ACC112 (cell line): ENCODE data around the gene PSMB7.

Source experiments
- H2AFZ ChIP-seq: fragments of 200-600 bp; sonication (generic); one replicate; pipeline ENCODE4 v1.6.0; 2017; ENCODE audit warnings: antibody characterized with exemption, low read length; ENCODE audit not compliant: unreplicated experiment
- H3K27ac ChIP-seq: fragments of 200-600 bp; sonication (generic); 2 replicates; pipeline ENCODE4 v1.5.1; 2014; ENCODE audit warnings: low read depth, mild to moderate bottlenecking, antibody characterized with exemption, low read length, moderate library complexity
- H3K27me3 ChIP-seq: fragments of 200-600 bp; sonication (generic); 2 replicates; pipeline ENCODE4 v1.6.1; 2014; ENCODE audit warnings: mild to moderate bottlenecking, antibody characterized with exemption, low read length, moderate library complexity, mixed read lengths; ENCODE audit not compliant: insufficient read depth
- H3K36me3 ChIP-seq: fragments of 200-600 bp; sonication (generic); 2 replicates; pipeline ENCODE4 v1.6.1; 2016; ENCODE audit warnings: mild to moderate bottlenecking, antibody characterized with exemption, low read length, moderate library complexity, mixed read lengths; ENCODE audit not compliant: insufficient read depth
- H3K4me1 ChIP-seq: fragments of 200-600 bp; sonication (generic); one replicate; pipeline ENCODE4 v1.6.1; 2016; ENCODE audit warnings: low read length, mixed read lengths; ENCODE audit not compliant: insufficient read depth, unreplicated experiment, control insufficient read depth
- H3K4me3 ChIP-seq: fragments of 200-600 bp; sonication (generic); 2 replicates; pipeline ENCODE4 v1.5.1; 2014; ENCODE audit warnings: mild to moderate bottlenecking, low read depth, low read length
- H3K79me2 ChIP-seq: fragments of 200-600 bp; sonication (generic); one replicate; pipeline ENCODE4 v1.6.0; 2016; ENCODE audit warnings: low read length; ENCODE audit not compliant: control insufficient read depth, unreplicated experiment, insufficient read depth

The PSMB7 gene

GRCh38 chr9:124442379-124442778 lies 27.1 kb upstream of the PSMB7 start:
- H3K27me3 ChIP-seq: no peaks in the 10 kb centered on the region
- H3K27ac ChIP-seq: no peak overlapping the region
- no peaks in the 10 kb centered on the region for H3K36me3 ChIP-seq
- H3K4me3 ChIP-seq: no peak overlapping the region
- H3K79me2 ChIP-seq: no peaks in the 10 kb centered on the region
- H3K4me1 ChIP-seq: no peaks in the 10 kb centered on the region
- H2AFZ ChIP-seq: no peak overlapping the region

- Histone ChIP-seq H3K27ac (no peak overlapping the region), H3K36me3 (no peaks in the 10 kb centered on the region), H2AFZ (no peak overlapping the region), H3K4me3 (no peak overlapping the region), H3K27me3 (no peaks in the 10 kb centered on the region), H3K4me1 (no peaks in the 10 kb centered on the region), H3K79me2 (no peaks in the 10 kb centered on the region)
Measured at GRCh38 chr9:124441291-124441690, 26.0 kb upstream of the PSMB7 start.

DNA sequence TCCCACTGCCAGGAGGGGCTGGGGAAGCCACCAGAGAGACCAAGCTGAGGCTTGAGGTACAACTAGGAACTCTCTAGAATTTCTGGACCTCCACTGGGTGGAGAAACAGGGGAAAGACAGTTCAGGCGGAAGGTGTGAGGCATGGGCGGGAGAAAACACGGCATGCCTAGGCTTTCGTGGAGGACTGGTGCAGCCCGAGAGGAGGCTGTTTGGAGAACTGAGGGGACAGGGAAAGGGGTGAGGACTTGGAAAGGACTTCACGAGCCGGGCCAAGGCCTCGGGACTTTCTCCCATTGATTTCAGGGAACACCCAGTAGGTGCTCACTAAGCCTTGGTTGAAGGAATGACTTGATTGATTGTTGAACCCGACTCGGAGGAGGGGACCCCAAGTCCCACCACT lies 25.5 kb upstream of the PSMB7 start:
- Histone ChIP-seq H3K4me1 (no peaks in the 10 kb centered on the region), H2AFZ (no peak overlapping the region), H3K27ac (no peak overlapping the region), H3K79me2 (no peaks in the 10 kb centered on the region), H3K36me3 (no peaks in the 10 kb centered on the region), H3K27me3 (no peaks in the 10 kb centered on the region), H3K4me3 (no peak overlapping the region)

DNA sequence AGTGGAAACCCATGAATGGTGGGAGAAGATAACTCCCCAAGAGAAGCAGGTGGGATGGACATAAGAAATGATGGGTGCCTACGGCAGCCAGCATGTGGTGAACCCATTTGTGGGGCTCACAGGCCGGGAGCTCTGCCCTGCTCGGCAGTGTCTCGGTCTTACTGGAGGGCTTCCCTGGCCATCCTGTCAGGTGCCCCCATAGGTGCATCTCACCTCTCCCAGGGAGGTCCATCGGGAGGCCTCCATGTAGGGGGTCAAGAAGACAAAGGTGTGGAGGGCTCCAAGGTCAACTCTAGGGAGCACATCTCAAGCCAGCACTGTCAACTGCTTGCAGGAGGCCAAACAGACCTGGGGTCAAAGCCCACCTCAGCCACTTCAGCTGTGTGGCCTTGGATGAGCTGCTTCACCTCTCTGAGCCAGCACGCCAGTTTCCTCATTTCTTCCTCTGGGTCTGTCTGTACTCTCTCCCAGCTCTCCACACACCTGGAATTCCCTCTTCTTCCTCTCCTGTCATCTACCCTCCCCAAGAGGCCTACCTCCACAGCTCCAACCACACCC lies 24.5 kb upstream of the PSMB7 start:
- Histone ChIP-seq H3K4me1 (no peaks in the 10 kb centered on the region), H3K36me3 (no peaks in the 10 kb centered on the region)

GRCh38 chr9:124439086-124439485 lies 23.8 kb upstream of the PSMB7 start:
- Histone ChIP-seq H3K4me3 (no peak overlapping the region), H3K4me1 (no peaks in the 10 kb centered on the region), H3K27ac (no peak overlapping the region), H3K79me2 (no peaks in the 10 kb centered on the region), H3K27me3 (0 out of 2 replicates have a peak, but pooled peaks cover 4% of the 10 kb centered on the region), H2AFZ (no peak overlapping the region), H3K36me3 (no peaks in the 10 kb centered on the region)

More for the DNA sequence above, 24.5 kb upstream of the PSMB7 start:
- Histone ChIP-seq H3K27ac (no peak overlapping the region), H3K79me2 (no peaks in the 10 kb centered on the region), H2AFZ (no peak overlapping the region), H3K27me3 (no peaks in the 10 kb centered on the region), H3K4me3 (no peak overlapping the region)

DNA sequence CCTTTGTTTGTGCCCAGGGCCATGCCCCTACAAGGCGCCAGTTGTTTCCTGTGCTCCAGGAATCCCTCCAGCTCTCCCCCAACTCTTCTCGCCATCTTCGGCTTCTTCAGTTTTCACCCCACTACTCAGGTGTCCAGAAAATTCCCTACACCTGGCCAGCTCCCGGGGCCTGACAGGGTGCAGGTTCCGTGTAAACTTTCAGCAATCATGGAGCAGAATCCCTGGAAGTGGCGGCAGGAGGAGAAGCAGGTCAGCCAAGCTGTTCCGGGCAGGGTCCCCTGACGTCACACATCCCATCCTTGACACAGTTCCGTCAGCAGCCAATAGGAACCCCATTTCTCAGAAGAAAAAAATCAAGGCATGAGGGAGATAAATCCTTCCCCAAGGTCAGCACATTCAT lies 22.8 kb upstream of the PSMB7 start:
- Histone ChIP-seq H3K4me1 (no peaks in the 10 kb centered on the region), H3K4me3 (no peak overlapping the region), H3K27me3 (0 out of 2 replicates have a peak, but pooled peaks cover 4% of the 10 kb centered on the region), H3K79me2 (no peaks in the 10 kb centered on the region), H2AFZ (no peak overlapping the region), H3K36me3 (no peaks in the 10 kb centered on the region), H3K27ac (no peak overlapping the region)

DNA sequence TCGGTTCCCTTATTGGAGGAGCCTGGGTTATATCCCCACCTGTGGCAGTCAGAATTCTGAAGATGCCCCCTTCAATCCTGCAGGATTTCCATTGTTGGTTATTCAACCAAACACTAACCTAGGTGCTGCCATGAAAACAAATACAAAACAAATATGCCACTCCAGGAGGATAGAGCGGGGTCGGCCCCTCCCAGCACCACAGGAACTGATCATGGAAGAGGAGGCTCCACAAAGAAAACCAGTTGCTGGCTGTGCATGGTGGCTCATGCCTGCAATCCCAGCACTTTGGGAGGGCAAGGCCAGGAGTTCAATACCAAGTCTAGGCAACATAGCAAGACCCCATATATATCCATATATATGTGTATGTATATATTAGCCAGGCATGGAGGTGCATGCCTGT lies 21.8 kb upstream of the PSMB7 start:
- Histone ChIP-seq H3K27me3 (0 out of 2 replicates have a peak, but pooled peaks cover 4% of the 10 kb centered on the region), H3K36me3 (no peaks in the 10 kb centered on the region), H3K4me1 (no peaks in the 10 kb centered on the region), H3K4me3 (no peak overlapping the region), H3K27ac (no peak overlapping the region), H2AFZ (no peak overlapping the region), H3K79me2 (no peaks in the 10 kb centered on the region)

DNA sequence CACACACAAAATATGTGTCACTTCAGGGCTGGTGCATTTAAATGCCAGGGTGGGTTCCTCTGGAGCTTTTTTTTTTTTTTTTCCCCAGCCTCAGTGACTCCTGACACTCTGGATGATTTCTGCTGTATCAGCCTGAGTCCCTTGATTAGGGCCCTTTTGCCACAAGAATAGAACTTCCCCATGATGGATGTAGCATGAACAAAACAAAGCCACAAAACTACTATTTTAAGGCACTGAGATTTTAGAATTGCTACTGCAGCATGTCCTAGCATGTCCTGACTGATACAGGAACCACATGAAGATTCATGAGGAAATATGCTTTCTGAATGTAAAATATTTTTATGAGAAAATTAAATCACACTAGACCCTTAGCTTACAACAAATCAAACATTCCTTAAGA lies 21.1 kb upstream of the PSMB7 start:
- Histone ChIP-seq H3K27me3 (0 out of 2 replicates have a peak, but pooled peaks cover 4% of the 10 kb centered on the region), H3K4me1 (no peaks in the 10 kb centered on the region), H3K27ac (no peak overlapping the region), H2AFZ (no peak overlapping the region), H3K79me2 (no peaks in the 10 kb centered on the region), H3K4me3 (no peak overlapping the region), H3K36me3 (no peaks in the 10 kb centered on the region)

- Histone ChIP-seq H3K36me3 (no peaks in the 10 kb centered on the region), H3K79me2 (no peaks in the 10 kb centered on the region), H3K4me3 (no peak overlapping the region), H3K27ac (no peak overlapping the region), H2AFZ (no peak overlapping the region), H3K27me3 (0 out of 2 replicates have a peak, but pooled peaks cover 3% of the 10 kb centered on the region), H3K4me1 (no peaks in the 10 kb centered on the region)
Measured at GRCh38 chr9:124429530-124429867, 14.3 kb upstream of the PSMB7 start.

GRCh38 chr9:124428751-124429529 lies 13.7 kb upstream of the PSMB7 start:
- no peak overlapping the region for H3K27ac ChIP-seq
- no peak overlapping the region for H3K4me3 ChIP-seq
- no peak overlapping the region for H2AFZ ChIP-seq
- no peaks in the 10 kb centered on the region for H3K4me1 ChIP-seq
- H3K27me3 ChIP-seq: peaks cover under 1% of the 10 kb centered on the region; the same call in 1 of the 2 replicates
- no peaks in the 10 kb centered on the region for H3K36me3 ChIP-seq
- no peaks in the 10 kb centered on the region for H3K79me2 ChIP-seq

DNA sequence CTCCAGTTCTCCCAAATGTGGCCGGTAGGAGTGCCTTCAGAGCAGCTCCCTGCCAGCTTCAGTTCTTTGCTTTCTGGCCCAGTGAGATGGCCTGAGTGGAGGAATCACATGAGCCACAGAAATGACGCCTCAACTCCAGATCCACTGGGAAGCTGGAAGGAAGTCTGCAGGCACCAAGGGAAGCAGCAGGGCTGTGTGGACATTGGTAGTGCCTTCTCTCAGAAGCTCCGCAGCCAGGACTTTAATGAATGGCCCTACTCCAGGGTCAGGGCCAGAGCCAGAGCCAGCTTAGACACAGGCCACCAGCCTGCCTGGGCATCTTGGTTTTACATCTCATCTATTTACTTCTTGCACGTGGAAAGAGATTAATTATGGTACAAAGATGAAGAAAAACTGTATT lies 12.0 kb upstream of the PSMB7 start:
- H3K27ac ChIP-seq: no peak overlapping the region

More for the DNA sequence above, 12.0 kb upstream of the PSMB7 start:
- H3K79me2 ChIP-seq: no peaks in the 10 kb centered on the region
- H2AFZ ChIP-seq: no peak overlapping the region
- peaks cover 3% of the 10 kb centered on the region for H3K4me1 ChIP-seq
- no peak overlapping the region for H3K4me3 ChIP-seq
- H3K27me3 ChIP-seq: peaks cover 3% of the 10 kb centered on the region; the same call in 1 of the 2 replicates
- no peaks in the 10 kb centered on the region for H3K36me3 ChIP-seq
